ENCODE measurements around the gene SFMBT1.
A peak's percentile ranks its signal among the peaks of the same experiment; 100 is the strongest.

The SFMBT1 gene

DNA sequence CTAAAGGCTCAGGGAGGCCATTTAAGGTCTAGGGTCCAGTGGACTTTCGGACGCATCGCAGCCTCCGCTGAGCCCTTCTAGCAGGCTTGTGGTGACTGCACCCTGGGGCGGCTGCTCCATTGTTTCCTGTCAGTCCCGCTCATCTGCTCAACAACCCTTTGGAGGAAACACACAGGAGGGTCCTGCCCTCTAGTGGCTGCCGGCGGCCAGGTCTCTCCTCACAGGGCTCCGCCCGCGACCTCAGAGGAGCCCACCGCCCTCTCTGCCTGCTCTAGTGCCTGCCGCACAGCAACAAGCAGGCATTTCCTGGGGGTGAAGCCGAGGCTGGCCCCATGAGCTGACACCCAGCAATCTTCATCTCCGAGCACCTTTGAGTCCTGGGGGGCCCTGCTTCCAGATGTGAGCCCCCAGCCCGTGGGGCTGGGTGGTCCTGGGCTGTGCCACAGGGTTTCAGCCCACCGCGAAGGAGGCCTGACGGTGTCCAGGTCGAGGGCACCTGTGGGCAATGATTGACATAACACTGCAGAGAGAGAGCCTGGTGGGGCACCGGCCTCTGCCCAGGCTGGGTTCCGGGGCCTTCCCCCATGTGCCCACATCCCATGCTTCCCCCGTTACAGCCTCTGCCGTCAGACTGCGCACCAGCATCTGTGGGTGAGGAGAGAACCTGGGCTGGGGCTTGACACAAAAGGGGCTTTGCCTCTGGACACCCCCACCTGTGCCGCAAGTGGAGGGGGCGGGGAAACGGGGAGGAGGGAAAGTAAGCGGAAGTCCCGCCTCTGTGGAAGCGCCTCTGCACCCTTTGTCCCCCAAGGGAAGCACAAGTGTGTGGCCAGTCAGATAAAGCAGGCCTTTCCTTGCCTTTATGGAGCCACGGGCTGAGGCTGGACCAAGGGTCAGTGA, 27.0 kb upstream of the SFMBT1 start:
- H3K27me3 ChIP-seq, result no peaks in the 10 kb centered on the region
- TF ChIP-seq CTCF (IDR thresholded peaks at IDR 0.05; ENCODE audit: low read depth, low read length), result peak; percentile 75

DNA sequence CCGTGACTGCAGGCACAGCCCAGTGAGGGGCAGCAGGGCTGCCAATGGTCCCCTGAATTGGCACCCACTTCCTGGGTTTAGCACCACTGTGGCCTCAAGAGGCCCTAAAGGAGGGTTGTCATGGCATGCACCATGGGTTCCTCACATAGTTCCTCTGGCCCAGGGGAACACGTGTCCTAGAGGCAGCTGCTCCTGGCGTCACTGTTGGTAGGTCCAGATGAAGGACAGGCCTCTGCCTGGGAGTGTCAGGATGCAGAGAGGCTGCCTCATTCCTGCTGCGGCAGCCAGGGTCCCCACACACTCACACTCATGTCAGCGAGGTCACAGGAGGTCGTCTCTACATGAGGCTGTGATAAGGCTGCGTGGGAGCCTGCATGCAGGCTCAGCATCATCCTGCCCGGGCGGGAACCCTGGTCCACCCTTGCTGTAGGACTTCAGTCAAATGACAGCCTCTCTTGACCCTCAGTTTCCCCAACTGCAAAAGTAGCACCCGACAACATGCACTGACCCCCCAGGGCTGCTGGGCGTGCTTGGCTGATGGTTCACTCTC, 26.1 kb upstream of the SFMBT1 start:
- no peak for DNase-seq
- no peak for TF ChIP-seq CTCF (IDR thresholded peaks at IDR 0.05; ENCODE audit: low read depth, low read length)
- Histone ChIP-seq H3K4me3 (ENCODE audit: low read depth, low read length) (no peak overlapping the region), H3K9me3 (no peaks in the 10 kb centered on the region), H3K36me3 (no peaks in the 10 kb centered on the region), H3K27me3 (no peaks in the 10 kb centered on the region), H3K4me1 (peaks cover 4% of the 10 kb centered on the region; the same call in 1 of the 2 replicates)

More for the DNA sequence above, 27.0 kb upstream of the SFMBT1 start:
- Histone ChIP-seq H3K4me3 (ENCODE audit: low read depth, low read length) (peak overlapping the region; percentile 28; the same call in 1 of the 2 replicates), H3K9me3 (no peaks in the 10 kb centered on the region), H3K36me3 (no peaks in the 10 kb centered on the region), H3K4me1 (peaks cover 4% of the 10 kb centered on the region; the same call in 1 of the 2 replicates)
- DNase-seq, result peak; percentile 84

DNA sequence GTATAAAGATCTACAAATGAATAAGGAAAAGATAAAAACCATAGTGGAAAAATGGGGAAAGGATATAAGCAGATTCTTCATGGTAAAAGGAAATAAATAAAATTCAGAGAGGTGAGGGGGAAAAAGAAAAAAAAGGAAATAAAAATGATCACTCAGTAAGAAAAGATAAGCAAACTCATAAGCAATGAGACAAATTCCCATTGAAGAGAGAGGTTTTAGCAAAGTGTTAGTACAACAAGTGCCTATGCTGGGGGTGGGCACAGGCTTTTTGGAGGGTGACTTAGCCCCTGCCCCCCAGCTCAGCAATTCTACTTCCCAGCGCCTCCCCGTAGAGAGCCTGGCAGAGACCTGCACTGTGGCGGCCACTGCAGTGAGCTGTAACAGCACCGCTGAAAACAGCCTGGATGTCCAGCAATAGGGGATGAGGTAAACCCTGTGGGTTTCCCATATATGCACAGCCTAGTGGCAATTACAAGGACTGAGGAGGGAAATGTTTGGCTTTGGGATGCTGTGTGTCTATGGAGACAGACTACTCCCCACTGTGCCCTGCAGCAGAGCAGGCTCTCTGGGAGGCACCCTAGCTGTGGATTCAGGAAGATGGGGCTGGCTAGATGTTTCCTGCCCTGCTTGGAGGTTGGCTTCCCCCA, 23.7 kb upstream of the SFMBT1 start:
- no peak for DNase-seq
- no peak overlapping the region for H3K4me3 ChIP-seq (ENCODE audit: low read depth, low read length)
- H3K9me3 ChIP-seq, result no peaks in the 10 kb centered on the region
- H3K4me1 ChIP-seq, result peaks cover 4% of the 10 kb centered on the region; the same call in 1 of the 2 replicates
- peak; percentile 12; the same call in 1 of the 2 replicates for TF ChIP-seq CTCF (IDR thresholded peaks at IDR 0.05; ENCODE audit: low read depth, low read length)
- no peaks in the 10 kb centered on the region for H3K27me3 ChIP-seq
- no peaks in the 10 kb centered on the region for H3K36me3 ChIP-seq

GRCh38 chr3:53068176-53068575, 22.3 kb upstream of the SFMBT1 start:
- Histone ChIP-seq H3K27me3 (no peaks in the 10 kb centered on the region), H3K9me3 (no peaks in the 10 kb centered on the region), H3K4me3 (ENCODE audit: low read depth, low read length) (no peak overlapping the region), H3K36me3 (no peaks in the 10 kb centered on the region), H3K4me1 (no peaks in the 10 kb centered on the region)
- no peak for DNase-seq
- no peak for TF ChIP-seq CTCF (IDR thresholded peaks at IDR 0.05; ENCODE audit: low read depth, low read length)

DNA sequence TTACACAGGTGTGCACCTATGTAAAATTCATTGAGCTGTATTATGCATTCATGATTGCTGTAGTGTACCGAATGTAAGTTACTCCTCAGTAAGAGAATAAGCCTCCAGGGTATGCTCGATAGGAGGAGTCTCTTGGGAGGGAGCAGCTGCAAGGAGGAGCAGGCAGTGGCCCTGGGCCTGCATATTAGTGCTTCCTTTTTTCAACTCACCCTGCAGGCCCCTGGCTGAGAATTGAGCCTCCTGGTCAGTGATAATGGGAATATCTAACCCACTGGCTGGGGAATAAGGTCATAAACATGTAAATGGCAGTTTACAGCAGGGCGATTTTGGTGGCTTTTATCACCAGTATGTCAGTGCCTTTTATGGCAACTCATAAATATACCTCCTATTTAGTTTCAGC, 21.7 kb upstream of the SFMBT1 start:
- peak; percentile 23 for DNase-seq
- Histone ChIP-seq H3K4me3 (ENCODE audit: low read depth, low read length) (no peak overlapping the region), H3K4me1 (no peaks in the 10 kb centered on the region), H3K27me3 (no peaks in the 10 kb centered on the region), H3K9me3 (no peaks in the 10 kb centered on the region), H3K36me3 (no peaks in the 10 kb centered on the region)
- TF ChIP-seq CTCF (IDR thresholded peaks at IDR 0.05; ENCODE audit: low read depth, low read length), result no peak
